ENCODE data around the gene TMPRSS6.

The TMPRSS6 gene

DNA sequence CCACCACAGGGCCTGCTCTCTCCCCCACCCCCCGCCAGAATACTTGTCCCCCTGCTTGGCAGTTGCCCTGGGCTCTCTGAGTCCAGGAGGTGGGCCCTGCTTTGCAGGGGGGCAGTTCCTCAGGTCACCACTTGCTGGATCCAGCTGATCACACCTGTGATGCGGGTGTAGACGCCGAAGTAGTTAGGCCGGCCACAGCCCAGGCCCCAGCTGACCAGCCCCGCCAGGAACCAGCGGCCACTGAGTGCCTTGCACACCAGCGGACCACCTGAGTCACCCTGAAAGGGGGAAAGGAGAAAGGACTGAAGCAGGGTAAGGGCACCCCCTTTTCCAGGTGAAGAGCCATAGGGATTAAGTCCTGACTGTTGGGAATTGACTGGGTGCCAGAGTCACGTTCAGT, 43.6 kb downstream of the TMPRSS6 start:
- no peak for DNase-seq
- H3K9me3 ChIP-seq (ENCODE audit: severe bottlenecking), result no peaks in the 10 kb centered on the region
- H3K4me3 ChIP-seq (ENCODE audit: low read depth, low read length), result no peak overlapping the region
- H3K27me3 ChIP-seq (ENCODE audit: insufficient read depth, low read depth, severe bottlenecking), result no peaks in the 10 kb centered on the region
- TF ChIP-seq, protein P1, sequence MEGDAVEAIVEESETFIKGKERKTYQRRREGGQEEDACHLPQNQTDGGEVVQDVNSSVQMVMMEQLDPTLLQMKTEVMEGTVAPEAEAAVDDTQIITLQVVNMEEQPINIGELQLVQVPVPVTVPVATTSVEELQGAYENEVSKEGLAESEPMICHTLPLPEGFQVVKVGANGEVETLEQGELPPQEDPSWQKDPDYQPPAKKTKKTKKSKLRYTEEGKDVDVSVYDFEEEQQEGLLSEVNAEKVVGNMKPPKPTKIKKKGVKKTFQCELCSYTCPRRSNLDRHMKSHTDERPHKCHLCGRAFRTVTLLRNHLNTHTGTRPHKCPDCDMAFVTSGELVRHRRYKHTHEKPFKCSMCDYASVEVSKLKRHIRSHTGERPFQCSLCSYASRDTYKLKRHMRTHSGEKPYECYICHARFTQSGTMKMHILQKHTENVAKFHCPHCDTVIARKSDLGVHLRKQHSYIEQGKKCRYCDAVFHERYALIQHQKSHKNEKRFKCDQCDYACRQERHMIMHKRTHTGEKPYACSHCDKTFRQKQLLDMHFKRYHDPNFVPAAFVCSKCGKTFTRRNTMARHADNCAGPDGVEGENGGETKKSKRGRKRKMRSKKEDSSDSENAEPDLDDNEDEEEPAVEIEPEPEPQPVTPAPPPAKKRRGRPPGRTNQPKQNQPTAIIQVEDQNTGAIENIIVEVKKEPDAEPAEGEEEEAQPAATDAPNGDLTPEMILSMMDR (IDR thresholded peaks at IDR 0.05; ENCODE audit: low read depth, low read length), result no peak
- H3K27ac ChIP-seq, result no peak overlapping the region
- peaks cover 11% of the 10 kb centered on the region for H3K36me3 ChIP-seq

- no peak for DNase-seq
- H3K9me3 ChIP-seq (ENCODE audit: severe bottlenecking), result no peaks in the 10 kb centered on the region
- no peak overlapping the region for H3K4me3 ChIP-seq (ENCODE audit: low read depth, low read length)
- no peaks in the 10 kb centered on the region for H3K27me3 ChIP-seq (ENCODE audit: insufficient read depth, low read depth, severe bottlenecking)
- TF ChIP-seq, protein P1 (IDR thresholded peaks at IDR 0.05; ENCODE audit: low read depth, low read length), result no peak
- H3K36me3 ChIP-seq, result peaks cover 18% of the 10 kb centered on the region
- H3K27ac ChIP-seq, result no peak overlapping the region
Observed at GRCh38 chr22:37065180-37065579, 44.3 kb downstream of the TMPRSS6 start.

GRCh38 chr22:37064553-37064952, 45.0 kb downstream of the TMPRSS6 start:
- Histone ChIP-seq H3K4me3 (ENCODE audit: low read depth, low read length) (no peak overlapping the region), H3K27me3 (ENCODE audit: insufficient read depth, low read depth, severe bottlenecking) (no peaks in the 10 kb centered on the region), H3K36me3 (peaks cover 24% of the 10 kb centered on the region), H3K9me3 (ENCODE audit: severe bottlenecking) (no peaks in the 10 kb centered on the region), H3K27ac (no peak overlapping the region)
- TF ChIP-seq, protein P1 (IDR thresholded peaks at IDR 0.05; ENCODE audit: low read depth, low read length), result no peak
- DNase-seq, result no peak

DNA sequence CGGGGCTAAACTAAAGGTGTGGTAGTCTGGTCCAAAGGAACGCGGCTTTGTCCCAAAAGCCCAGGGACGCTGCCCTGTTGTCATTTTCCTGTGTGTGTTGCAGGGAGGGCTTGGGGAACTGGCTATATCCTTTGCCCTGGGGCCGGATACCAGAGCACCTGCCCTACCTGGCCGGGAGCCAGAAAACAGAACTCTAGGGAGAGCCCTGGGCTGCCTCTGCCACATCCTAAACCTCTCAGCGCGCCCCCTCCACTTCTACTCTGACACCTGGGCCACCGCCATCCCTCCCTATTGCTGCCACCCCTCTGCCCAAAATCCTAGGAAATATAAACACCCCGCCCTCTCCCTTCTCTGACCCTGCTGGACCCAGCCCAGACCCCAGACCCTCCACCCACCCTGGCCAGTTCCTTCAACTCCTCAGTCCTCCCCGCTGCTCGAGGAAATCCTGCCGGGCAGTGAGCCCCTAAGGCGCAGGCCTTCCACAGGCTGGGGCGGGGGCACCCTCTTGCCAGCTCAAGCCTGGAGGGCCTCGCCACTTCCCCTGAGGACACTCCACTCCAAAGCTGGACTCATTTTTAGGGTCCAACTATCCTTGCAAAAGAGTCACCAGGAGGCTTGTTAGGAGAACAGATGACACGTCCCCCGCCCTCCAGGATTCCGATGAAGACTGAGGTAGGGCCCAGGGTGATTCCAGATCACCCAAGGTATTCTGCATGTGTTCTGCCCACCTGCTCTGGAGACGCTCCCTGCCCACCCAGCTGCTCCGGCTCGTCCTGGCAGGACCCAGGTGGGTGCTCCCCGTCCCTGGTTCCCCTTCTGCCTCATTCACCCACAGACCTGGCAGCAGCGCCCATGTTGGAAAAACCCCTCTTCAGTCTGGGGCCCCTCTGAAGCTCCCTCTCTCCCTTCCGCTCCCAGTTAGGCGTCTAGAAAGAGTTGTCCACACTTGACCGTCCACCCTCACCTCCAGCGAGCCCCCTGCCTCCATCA, 45.8 kb downstream of the TMPRSS6 start:
- Histone ChIP-seq H3K27ac (no peak overlapping the region), H3K4me3 (ENCODE audit: low read depth, low read length) (no peak overlapping the region), H3K36me3 (peaks cover 30% of the 10 kb centered on the region), H3K9me3 (ENCODE audit: severe bottlenecking) (no peaks in the 10 kb centered on the region), H3K27me3 (ENCODE audit: insufficient read depth, low read depth, severe bottlenecking) (no peaks in the 10 kb centered on the region)
- no peak for DNase-seq
- TF ChIP-seq, protein P1 (IDR thresholded peaks at IDR 0.05; ENCODE audit: low read depth, low read length), result no peak

- H3K36me3 ChIP-seq, result peaks cover 39% of the 10 kb centered on the region
- no peak overlapping the region for H3K4me3 ChIP-seq (ENCODE audit: low read depth, low read length)
- H3K27me3 ChIP-seq (ENCODE audit: insufficient read depth, low read depth, severe bottlenecking), result no peaks in the 10 kb centered on the region
- TF ChIP-seq, protein P1 (IDR thresholded peaks at IDR 0.05; ENCODE audit: low read depth, low read length), result no peak
- no peak overlapping the region for H3K27ac ChIP-seq
- no peaks in the 10 kb centered on the region for H3K9me3 ChIP-seq (ENCODE audit: severe bottlenecking)
- no peak for DNase-seq
Observed at GRCh38 chr22:37062702-37063381, 46.7 kb downstream of the TMPRSS6 start.

All from WERI-Rb-1 (cell line).